Prostate gland (tissue), 2 donors: ENCODE data around the gene REN.

ENCODE experiments used
- POLR2AphosphoS5 ChIP-seq: sonication (generic); formaldehyde crosslinking; IDR thresholded peaks from one replicate; pipeline ENCODE4 v1.6.1; 2017; ENCODE audit warnings: antibody characterized with exemption
- TF ChIP-seq, protein P1 (sequence below), 4 experiments: fragments of 200-600 bp in 2 of 4; fragments of 450-650 bp in 2 of 4; sonication (generic) in 2 of 4; IDR thresholded peaks; 1 replicate in 3 of 4; 2 replicates in 1 of 4; pipeline ENCODE4 v1.5.1; 2016 to 2019; ENCODE audit warnings: antibody characterized with exemption in 4 of 4, mild to moderate bottlenecking in 2 of 4, moderate library complexity in 2 of 4

GRCh38 chr1:204130981-204131892, 34.9 kb downstream of the REN start:
- TF ChIP-seq, protein P1, sequence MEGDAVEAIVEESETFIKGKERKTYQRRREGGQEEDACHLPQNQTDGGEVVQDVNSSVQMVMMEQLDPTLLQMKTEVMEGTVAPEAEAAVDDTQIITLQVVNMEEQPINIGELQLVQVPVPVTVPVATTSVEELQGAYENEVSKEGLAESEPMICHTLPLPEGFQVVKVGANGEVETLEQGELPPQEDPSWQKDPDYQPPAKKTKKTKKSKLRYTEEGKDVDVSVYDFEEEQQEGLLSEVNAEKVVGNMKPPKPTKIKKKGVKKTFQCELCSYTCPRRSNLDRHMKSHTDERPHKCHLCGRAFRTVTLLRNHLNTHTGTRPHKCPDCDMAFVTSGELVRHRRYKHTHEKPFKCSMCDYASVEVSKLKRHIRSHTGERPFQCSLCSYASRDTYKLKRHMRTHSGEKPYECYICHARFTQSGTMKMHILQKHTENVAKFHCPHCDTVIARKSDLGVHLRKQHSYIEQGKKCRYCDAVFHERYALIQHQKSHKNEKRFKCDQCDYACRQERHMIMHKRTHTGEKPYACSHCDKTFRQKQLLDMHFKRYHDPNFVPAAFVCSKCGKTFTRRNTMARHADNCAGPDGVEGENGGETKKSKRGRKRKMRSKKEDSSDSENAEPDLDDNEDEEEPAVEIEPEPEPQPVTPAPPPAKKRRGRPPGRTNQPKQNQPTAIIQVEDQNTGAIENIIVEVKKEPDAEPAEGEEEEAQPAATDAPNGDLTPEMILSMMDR (IDR thresholded peaks at IDR 0.05), result no peak
- TF ChIP-seq POLR2AphosphoS5, result no peak
